ENCODE results near the gene ZNF521. TPM values are rescaled to one million over a fixed set of nuclear protein-coding genes. Genes with fewer than 3 reads are reported as not detected.

ZNF521 gene
- total and polyA plus RNA-seq, 2 of the 13 experiments (the other 11 are each of a cell fraction or from before 2014, with no cell fraction given): 0.02 TPM; not detected in 1

DNA sequence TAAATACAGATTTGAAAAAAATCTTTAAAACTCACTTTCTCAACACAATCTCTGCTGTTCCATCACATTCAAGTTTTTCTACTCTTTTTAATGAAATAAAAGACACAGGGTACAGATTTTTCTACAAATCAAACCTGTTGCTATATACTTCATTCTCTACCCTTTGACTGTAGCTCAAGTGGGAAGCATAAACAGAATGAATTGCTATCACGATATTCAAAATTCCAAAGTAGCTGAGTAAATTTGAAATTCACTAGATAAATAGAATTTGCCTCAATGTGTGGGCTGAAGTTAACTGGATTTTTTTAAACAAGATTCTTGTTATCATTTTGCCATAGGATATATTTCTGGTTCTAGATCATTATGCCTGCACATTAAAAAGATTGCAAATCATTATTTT is 185.9 kb downstream of the ZNF521 start:
- CTCF ChIA-PET (ENCODE audit: low intra/inter-chr PET ratio, low total read pairs): no interaction called here
- Histone ChIP-seq H4K20me1 (ENCODE audit: insufficient read depth, low read length) (no peaks in the 10 kb centered on the region), H3K4me2 (ENCODE audit: low read depth, low read length) (no peak overlapping the region), H3K79me2 (ENCODE audit: insufficient read depth, low read length) (no peaks in the 10 kb centered on the region), H3K4me1 (ENCODE audit: insufficient read depth, low read length) (no peaks in the 10 kb centered on the region), H3K4me3 (replicated peaks in 1 of 3; ENCODE audit: insufficient read depth in 1 of 3, low read depth in 2 of 3, low read length in 3 of 3) (no peak overlapping the region), H3K9ac (ENCODE audit: insufficient read depth, low read depth, low read length) (no peak overlapping the region), H3K27me3 (ENCODE audit: control insufficient read depth in 1 of 2, insufficient read depth in 2 of 2, low read length in 2 of 2) (no peaks in the 10 kb centered on the region), H3K36me3 (replicated peaks in 1 of 2; ENCODE audit: control insufficient read depth in 1 of 2, insufficient read depth in 2 of 2, low read length in 2 of 2) (no peaks in the 10 kb centered on the region), H2AFZ (ENCODE audit: low read length) (no peak overlapping the region), H3K9me3 (ENCODE audit: low read length) (no peaks in the 10 kb centered on the region), H3K27ac (ENCODE audit: extremely low read length, insufficient read depth, low read length) (no peak overlapping the region)
- intact Hi-C loops (cut with micrococcal nuclease; ENCODE audit: unreplicated experiment) (loop anchor here (10.0 kb wide), 1 partner anchor 79 kb away; no protein-coding TSS in a partner anchor), in situ Hi-C loops (cut with HindIII; ENCODE audit: extremely low pct_ligation_motif_present, low pct_unique_long_range_greater_than_20kb) (no loop called here)
- POLR2A ChIA-PET: no interaction called here
- DNase-seq (ENCODE audit: low spot score): no peak
- no peak for ATAC-seq
- no peak for FAIRE-seq
- 0% methylated on average over 1 of the region's 1 CpG for WGBS (ENCODE audit: low lambda C conversion rate)
- no TSS peak for BruUV-seq (replicated peaks)
- TF ChIP-seq, protein P1, sequence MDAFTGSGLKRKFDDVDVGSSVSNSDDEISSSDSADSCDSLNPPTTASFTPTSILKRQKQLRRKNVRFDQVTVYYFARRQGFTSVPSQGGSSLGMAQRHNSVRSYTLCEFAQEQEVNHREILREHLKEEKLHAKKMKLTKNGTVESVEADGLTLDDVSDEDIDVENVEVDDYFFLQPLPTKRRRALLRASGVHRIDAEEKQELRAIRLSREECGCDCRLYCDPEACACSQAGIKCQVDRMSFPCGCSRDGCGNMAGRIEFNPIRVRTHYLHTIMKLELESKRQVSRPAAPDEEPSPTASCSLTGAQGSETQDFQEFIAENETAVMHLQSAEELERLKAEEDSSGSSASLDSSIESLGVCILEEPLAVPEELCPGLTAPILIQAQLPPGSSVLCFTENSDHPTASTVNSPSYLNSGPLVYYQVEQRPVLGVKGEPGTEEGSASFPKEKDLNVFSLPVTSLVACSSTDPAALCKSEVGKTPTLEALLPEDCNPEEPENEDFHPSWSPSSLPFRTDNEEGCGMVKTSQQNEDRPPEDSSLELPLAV (CRISPR knock-in tag; conservative IDR thresholded peaks at IDR 0.05; ENCODE audit: low read depth): no peak
- TF ChIP-seq FLYWCH1 (CRISPR knock-in tag; IDR thresholded peaks at IDR 0.05) (no peak), ZNF12 (CRISPR knock-in tag; IDR thresholded peaks at IDR 0.05) (no peak), DMAP1 (CRISPR knock-in tag; IDR thresholded peaks at IDR 0.05) (no peak), ZNF788 (CRISPR knock-in tag; IDR thresholded peaks at IDR 0.05; ENCODE audit: borderline replicate concordance) (no peak), SMAD9 (CRISPR knock-in tag; IDR thresholded peaks at IDR 0.05) (no peak), MAZ (IDR thresholded peaks at IDR 0.05; ENCODE audit: borderline replicate concordance, low read depth, low read length) (no peak), MAZ (CRISPR knock-in tag; IDR thresholded peaks at IDR 0.05; ENCODE audit: low read depth) (no peak)
- TF ChIP-seq, protein P2, sequence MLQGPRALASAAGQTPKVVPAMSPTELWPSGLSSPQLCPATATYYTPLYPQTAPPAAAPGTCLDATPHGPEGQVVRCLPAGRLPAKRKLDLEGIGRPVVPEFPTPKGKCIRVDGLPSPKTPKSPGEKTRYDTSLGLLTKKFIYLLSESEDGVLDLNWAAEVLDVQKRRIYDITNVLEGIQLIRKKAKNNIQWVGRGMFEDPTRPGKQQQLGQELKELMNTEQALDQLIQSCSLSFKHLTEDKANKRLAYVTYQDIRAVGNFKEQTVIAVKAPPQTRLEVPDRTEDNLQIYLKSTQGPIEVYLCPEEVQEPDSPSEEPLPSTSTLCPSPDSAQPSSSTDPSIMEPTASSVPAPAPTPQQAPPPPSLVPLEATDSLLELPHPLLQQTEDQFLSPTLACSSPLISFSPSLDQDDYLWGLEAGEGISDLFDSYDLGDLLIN (CRISPR knock-in tag; IDR thresholded peaks at IDR 0.05; ENCODE audit: borderline replicate concordance): no peak
- TF ChIP-seq, protein P3, sequence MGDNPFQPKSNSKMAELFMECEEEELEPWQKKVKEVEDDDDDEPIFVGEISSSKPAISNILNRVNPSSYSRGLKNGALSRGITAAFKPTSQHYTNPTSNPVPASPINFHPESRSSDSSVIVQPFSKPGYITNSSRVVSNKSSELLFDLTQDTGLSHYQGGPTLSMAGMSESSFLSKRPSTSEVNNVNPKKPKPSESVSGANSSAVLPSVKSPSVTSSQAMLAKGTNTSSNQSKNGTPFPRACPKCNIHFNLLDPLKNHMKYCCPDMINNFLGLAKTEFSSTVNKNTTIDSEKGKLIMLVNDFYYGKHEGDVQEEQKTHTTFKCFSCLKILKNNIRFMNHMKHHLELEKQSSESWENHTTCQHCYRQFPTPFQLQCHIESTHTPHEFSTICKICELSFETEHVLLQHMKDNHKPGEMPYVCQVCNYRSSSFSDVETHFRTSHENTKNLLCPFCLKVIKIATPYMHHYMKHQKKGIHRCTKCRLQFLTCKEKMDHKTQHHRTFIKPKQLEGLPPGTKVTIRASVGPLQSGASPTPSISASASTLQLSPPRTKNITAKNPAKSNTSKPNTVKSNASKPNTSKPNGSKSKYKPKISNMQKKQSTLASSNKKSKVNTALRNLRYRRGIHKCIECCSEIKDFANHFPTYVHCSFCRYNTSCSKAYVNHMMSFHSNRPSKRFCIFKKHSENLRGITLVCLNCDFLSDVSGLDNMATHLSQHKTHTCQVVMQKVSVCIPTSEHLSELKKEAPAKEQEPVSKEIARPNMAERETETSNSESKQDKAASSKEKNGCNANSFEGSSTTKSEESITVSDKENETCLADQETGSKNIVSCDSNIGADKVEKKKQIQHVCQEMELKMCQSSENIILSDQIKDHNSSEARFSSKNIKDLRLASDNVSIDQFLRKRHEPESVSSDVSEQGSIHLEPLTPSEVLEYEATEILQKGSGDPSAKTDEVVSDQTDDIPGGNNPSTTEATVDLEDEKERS (CRISPR knock-in tag; IDR thresholded peaks at IDR 0.05): no peak
- TF ChIP-seq, protein P4, sequence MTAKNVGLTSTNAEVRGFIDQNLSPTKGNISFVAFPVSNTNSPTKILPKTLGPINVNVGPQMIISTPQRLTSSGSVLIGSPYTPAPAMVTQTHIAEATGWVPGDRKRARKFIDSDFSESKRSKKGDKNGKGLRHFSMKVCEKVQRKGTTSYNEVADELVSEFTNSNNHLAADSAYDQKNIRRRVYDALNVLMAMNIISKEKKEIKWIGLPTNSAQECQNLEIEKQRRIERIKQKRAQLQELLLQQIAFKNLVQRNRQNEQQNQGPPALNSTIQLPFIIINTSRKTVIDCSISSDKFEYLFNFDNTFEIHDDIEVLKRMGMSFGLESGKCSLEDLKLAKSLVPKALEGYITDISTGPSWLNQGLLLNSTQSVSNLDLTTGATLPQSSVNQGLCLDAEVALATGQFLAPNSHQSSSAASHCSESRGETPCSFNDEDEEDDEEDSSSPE (CRISPR knock-in tag; IDR thresholded peaks at IDR 0.05): no peak
- TF ChIP-seq, protein P5, sequence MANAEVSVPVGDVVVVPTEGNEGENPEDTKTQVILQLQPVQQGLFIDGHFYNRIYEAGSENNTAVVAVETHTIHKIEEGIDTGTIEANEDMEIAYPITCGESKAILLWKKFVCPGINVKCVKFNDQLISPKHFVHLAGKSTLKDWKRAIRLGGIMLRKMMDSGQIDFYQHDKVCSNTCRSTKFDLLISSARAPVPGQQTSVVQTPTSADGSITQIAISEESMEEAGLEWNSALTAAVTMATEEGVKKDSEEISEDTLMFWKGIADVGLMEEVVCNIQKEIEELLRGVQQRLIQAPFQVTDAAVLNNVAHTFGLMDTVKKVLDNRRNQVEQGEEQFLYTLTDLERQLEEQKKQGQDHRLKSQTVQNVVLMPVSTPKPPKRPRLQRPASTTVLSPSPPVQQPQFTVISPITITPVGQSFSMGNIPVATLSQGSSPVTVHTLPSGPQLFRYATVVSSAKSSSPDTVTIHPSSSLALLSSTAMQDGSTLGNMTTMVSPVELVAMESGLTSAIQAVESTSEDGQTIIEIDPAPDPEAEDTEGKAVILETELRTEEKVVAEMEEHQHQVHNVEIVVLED (CRISPR knock-in tag; IDR thresholded peaks at IDR 0.05; ENCODE audit: borderline replicate concordance): no peak
- TF ChIP-seq, protein P6, sequence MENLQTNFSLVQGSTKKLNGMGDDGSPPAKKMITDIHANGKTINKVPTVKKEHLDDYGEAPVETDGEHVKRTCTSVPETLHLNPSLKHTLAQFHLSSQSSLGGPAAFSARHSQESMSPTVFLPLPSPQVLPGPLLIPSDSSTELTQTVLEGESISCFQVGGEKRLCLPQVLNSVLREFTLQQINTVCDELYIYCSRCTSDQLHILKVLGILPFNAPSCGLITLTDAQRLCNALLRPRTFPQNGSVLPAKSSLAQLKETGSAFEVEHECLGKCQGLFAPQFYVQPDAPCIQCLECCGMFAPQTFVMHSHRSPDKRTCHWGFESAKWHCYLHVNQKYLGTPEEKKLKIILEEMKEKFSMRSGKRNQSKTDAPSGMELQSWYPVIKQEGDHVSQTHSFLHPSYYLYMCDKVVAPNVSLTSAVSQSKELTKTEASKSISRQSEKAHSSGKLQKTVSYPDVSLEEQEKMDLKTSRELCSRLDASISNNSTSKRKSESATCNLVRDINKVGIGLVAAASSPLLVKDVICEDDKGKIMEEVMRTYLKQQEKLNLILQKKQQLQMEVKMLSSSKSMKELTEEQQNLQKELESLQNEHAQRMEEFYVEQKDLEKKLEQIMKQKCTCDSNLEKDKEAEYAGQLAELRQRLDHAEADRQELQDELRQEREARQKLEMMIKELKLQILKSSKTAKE (CRISPR knock-in tag; IDR thresholded peaks at IDR 0.05; ENCODE audit: borderline replicate concordance): no peak
